Stomach smooth muscle (tissue), 2 donors: Measurements from ENCODE around the gene EGFL6.
A peak's percentile ranks its signal among the peaks of the same experiment; 100 is the strongest.
"Not testable (repeated sequence)": the region's sequence is repeated elsewhere in the genome, so short reads cannot be mapped to it uniquely, and the experiment has no call there.

Experiments
- H3K27ac ChIP-seq: one replicate; pipeline ENCODE4 v1.7.0; 2013; ENCODE audit warnings: mild to moderate bottlenecking, low read length, inconsistent platforms
- H3K27me3 ChIP-seq, 2 donors: one replicate each; pipeline ENCODE4 v1.7.0; 2013; ENCODE audit warnings: low read length in 2 of 2; ENCODE audit not compliant: insufficient read depth in 2 of 2, control insufficient read depth in 1 of 2
- H3K36me3 ChIP-seq, 2 donors: one replicate each; pipeline ENCODE4 v1.7.0; 2013; ENCODE audit warnings: low read length in 2 of 2; ENCODE audit not compliant: control insufficient read depth in 2 of 2, insufficient read depth in 2 of 2
- H3K4me1 ChIP-seq: one replicate; pipeline ENCODE4 v1.7.0; 2013; ENCODE audit warnings: low read length; ENCODE audit not compliant: control insufficient read depth, insufficient read depth
- H3K4me3 ChIP-seq, 2 donors: one replicate each; pipeline ENCODE4 v1.7.0; 2013; ENCODE audit warnings: low read length in 2 of 2
- H3K9ac ChIP-seq, 2 donors: one replicate each; pipeline ENCODE4 v1.7.0; 2013; ENCODE audit warnings: low read length in 2 of 2, mild to moderate bottlenecking in 1 of 2
- H3K9me3 ChIP-seq, 2 donors: one replicate each; pipeline ENCODE4 v1.7.0; 2013; ENCODE audit warnings: low read length in 2 of 2; ENCODE audit not compliant: control insufficient read depth in 2 of 2
- donor health status: healthy.
- donor health status: Pancreatic carcinoma.

EGFL6 gene

GRCh38 chrX:13666836-13667235 is 97.4 kb downstream of the EGFL6 start:
- Histone ChIP-seq H3K27ac (no peak overlapping the region), H3K9me3 (no peaks in the 10 kb centered on the region), H3K9ac (no peak overlapping the region), H3K4me3 (no peak overlapping the region), H3K36me3 (no peaks in the 10 kb centered on the region), H3K27me3 (peaks cover 0 to 4% of the 10 kb centered on the region in 2 donors), H3K4me1 (peaks cover 3% of the 10 kb centered on the region)

DNA sequence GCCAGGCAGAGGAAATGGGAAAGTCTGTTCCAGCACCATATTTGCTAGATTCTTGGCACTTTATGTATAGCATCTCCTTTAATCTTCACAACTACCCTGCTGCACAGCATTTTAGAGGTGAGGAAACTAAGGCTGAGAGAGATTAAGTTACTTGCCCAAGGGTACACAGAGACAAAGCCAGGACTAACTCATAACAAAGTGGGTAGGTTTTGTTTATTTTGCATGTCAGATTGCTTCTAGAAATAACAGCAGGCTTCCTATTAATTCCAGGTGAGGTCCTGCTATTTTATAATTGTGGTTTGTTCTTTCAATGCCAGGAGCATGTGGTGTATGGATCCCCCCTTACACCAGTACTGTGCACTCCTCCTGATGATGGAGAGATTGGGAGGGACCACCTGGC is 98.5 kb downstream of the EGFL6 start:
- Histone ChIP-seq H3K36me3 (no peaks in the 10 kb centered on the region), H3K4me1 (peaks cover 3% of the 10 kb centered on the region), H3K27ac (no peak overlapping the region), H3K9ac (no peak overlapping the region), H3K9me3 (no peaks in the 10 kb centered on the region), H3K4me3 (no peak overlapping the region), H3K27me3 (peaks cover 0 to 4% of the 10 kb centered on the region in 2 donors)

DNA sequence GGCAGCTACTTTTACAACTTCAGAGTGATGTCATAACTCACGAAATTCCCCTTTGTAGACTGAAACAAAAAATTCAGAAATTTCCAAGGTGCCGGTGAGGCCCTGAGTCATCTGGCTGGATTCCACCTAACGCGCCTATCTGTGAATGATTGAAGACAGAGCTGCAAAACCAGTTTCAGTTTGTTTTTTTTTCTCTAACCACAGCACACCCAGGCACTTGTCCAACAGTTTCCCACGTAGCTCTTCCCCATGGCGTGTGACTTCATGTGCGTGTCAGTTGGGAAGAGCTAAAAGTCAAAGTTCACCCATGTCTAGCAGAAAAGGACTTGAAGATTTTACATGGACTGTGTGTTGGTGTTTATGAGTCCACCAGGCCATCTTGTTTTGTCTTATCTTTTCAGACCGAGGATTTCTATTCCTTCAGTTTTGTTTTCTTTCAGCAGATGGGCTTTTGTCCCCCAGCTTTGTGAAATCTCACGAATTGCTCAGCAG is 99.9 kb downstream of the EGFL6 start:
- H3K27me3 ChIP-seq, result peaks cover 0 to 6% of the 10 kb centered on the region in 2 donors
- H3K4me1 ChIP-seq, result peaks cover 3% of the 10 kb centered on the region
- no peaks in the 10 kb centered on the region for H3K36me3 ChIP-seq
- no peaks in the 10 kb centered on the region for H3K9me3 ChIP-seq
- H3K4me3 ChIP-seq, result peak overlapping the region in 1 of 2 donors; percentile 54
- H3K9ac ChIP-seq, result no peak overlapping the region
- no peak overlapping the region for H3K27ac ChIP-seq

- H3K36me3 ChIP-seq, H3K27me3 ChIP-seq, H3K4me3 ChIP-seq, H3K9me3 ChIP-seq, H3K9ac ChIP-seq, H3K27ac ChIP-seq, H3K4me1 ChIP-seq: not testable (repeated sequence)
Observed at GRCh38 chrX:13669755-13670154, 100.4 kb downstream of the EGFL6 start.

DNA sequence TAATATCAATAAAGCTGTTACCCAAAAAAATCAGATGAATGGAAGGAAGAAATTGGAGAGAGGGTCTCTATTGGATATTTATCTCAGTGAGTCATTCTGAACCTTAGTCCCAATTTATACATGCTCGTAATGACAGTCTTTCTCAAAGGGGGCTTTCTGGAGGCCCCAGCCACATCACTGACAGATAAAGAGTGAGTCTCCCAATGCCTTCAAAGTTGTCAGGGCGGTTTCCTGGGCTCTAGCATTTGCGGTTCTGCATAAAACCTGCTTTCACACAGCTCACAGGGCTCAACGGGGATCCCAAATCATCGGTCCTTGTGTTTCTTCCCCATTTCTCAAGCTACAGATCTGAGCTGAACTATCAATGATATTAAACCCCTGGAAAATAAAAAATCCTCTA is 100.8 kb downstream of the EGFL6 start:
- Histone ChIP-seq H3K27me3 (peaks cover 0 to 6% of the 10 kb centered on the region in 2 donors), H3K9ac (no peak overlapping the region), H3K36me3 (no peaks in the 10 kb centered on the region), H3K27ac (no peak overlapping the region), H3K4me3 (no peak overlapping the region), H3K9me3 (no peaks in the 10 kb centered on the region), H3K4me1 (peaks cover 3% of the 10 kb centered on the region)

GRCh38 chrX:13673016-13673415 is 103.6 kb downstream of the EGFL6 start:
- Histone ChIP-seq H3K4me3 (no peak overlapping the region), H3K9ac (no peak overlapping the region), H3K27ac (no peak overlapping the region), H3K4me1 (no peaks in the 10 kb centered on the region), H3K27me3 (peaks cover 0 to 6% of the 10 kb centered on the region in 2 donors), H3K9me3 (no peaks in the 10 kb centered on the region), H3K36me3 (no peaks in the 10 kb centered on the region)

DNA sequence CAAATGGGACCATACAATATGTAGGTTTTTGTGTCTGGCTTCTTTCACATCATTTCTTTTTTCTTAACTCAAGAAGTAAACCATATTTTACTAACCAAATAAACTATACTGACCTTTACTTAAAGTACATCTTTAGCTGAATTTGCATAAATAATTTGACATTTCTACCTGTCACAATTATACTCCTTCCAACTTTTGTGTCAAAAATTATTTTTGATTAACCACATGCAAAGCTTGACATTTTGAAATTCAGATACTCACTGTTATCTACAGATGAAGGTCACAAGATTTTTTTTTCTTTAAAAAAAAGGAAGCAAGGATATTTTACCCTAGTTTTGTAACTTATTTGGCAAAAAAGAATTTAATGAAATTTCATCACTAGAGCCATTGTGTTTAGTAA is 107.5 kb downstream of the EGFL6 start:
- no peak overlapping the region for H3K4me3 ChIP-seq
- no peak overlapping the region for H3K9ac ChIP-seq
- H3K9me3 ChIP-seq, result no peaks in the 10 kb centered on the region
- peaks cover 0 to 2% of the 10 kb centered on the region in 2 donors for H3K27me3 ChIP-seq
- no peaks in the 10 kb centered on the region for H3K36me3 ChIP-seq
- no peak overlapping the region for H3K27ac ChIP-seq
- no peaks in the 10 kb centered on the region for H3K4me1 ChIP-seq

- not testable (repeated sequence) for H3K4me1 ChIP-seq, H3K9ac ChIP-seq, H3K4me3 ChIP-seq, H3K9me3 ChIP-seq, H3K27ac ChIP-seq, H3K36me3 ChIP-seq, H3K27me3 ChIP-seq
Observed at GRCh38 chrX:13679700-13680099, 110.3 kb downstream of the EGFL6 start.

GRCh38 chrX:13681595-13681994 is 112.2 kb downstream of the EGFL6 start:
- Histone ChIP-seq H3K27me3 (peaks cover 0 to 3% of the 10 kb centered on the region in 2 donors), H3K9me3 (no peaks in the 10 kb centered on the region), H3K36me3 (no peaks in the 10 kb centered on the region), H3K4me3 (no peak overlapping the region), H3K27ac (no peak overlapping the region), H3K4me1 (no peaks in the 10 kb centered on the region), H3K9ac (no peak overlapping the region)
